CD4-positive, alpha-beta T cell treated with Interleukin-6 for 4 hours (primary cell): Measurements from ENCODE around the gene NSD2.
"Not testable (repeated sequence)": the region's sequence is repeated elsewhere in the genome, so short reads cannot be mapped to it uniquely, and the experiment has no call there.

ENCODE experiments used
- DNase-seq: peaks from one replicate; pipeline ENCODE4 v3.0.0-alpha.2; 2020; ENCODE audit warnings: mixed read lengths

The NSD2 gene

GRCh38 chr4:1987296-1987695, 116.1 kb downstream of the NSD2 start:
- no peak for DNase-seq

DNA sequence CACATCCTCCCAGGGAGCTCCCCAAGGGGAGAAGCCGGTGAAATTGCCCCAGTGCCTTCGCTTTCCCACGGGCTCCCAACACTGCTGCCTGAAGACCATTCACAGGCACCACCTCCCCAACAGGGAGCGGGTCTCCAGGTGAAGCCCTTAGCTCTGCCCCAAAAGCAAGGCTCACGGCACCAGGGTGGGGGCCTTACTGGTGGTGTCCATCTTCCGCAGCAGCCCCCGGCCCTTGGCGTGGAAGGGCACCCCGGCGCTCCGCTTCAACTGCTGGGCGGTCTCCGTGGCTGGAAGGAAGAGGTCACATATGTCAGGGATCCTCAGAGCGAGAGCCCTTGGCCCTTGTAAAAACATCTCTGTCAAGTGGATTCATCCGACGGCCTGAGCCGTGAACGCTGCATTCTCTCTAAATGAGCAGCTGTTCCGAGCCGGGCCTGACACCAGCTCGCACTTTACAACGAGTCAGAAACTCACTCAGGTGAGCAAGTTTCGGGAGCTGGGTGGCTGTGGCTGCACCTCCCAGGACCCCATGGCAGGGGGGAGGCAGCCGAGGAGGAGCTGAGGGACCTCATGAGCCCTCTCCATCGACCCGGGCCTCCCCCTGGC, 116.6 kb downstream of the NSD2 start:
- no peak for DNase-seq

DNA sequence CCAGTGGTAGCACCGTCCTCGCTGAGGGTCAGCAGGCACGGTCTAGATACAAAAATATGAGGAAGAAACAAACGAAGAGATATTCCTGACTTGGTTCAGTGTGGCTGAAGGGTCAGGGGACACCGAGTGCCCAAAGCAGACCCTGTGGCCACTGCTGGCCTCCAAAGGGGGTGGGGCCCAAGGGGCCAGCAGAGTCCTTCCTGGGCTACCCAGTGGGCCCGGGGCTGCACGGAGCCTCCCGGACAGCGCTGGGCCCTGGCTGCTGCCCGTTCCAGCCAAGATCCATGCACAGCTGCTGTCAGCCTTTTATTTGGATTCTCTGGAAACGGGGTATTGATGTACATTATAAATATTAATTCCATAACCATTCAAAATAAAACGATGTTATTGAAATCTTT, 117.1 kb downstream of the NSD2 start:
- DNase-seq: no peak

- DNase-seq: no peak
Observed at GRCh38 chr4:1989533-1990347, 118.5 kb downstream of the NSD2 start.

DNA sequence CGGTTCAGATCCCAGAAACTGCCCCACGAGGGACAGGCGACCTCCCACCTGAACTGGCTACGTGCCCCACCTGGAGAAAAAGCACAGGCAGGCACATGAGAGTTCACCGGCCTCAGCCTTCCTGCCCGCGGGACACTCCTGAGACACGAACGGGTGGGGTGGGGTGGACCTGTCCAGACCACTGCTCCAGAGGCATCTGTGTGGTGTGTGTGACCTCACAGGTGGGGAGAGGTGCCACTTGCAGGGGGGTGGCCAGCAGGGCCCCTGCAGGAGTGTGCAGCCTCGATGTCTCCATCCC, 119.1 kb downstream of the NSD2 start:
- DNase-seq: no peak

- DNase-seq: no peak
Observed at GRCh38 chr4:1990676-1991075, 119.5 kb downstream of the NSD2 start.

DNA sequence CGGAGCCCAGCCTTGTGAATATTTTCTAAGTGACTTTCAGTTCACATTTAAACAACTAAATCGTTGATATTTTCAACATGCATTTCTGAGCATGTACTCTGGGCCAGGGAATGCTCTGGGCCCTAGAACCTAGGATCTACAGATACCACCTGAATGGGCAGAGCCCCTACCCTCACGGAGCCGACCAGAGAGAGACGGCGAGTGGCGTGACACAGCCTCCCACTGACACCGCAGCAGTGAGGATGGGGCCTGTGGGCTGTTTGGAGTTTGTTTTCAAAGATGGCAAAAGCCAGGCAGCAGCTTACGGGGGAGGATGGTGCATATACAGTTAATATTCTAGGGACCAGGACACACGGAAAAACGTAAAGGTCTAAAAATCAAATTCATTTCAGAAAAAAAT, 119.9 kb downstream of the NSD2 start:
- DNase-seq: no peak

GRCh38 chr4:1991596-1992434, 120.6 kb downstream of the NSD2 start:
- DNase-seq: no peak

- no peak for DNase-seq
Observed at GRCh38 chr4:1992468-1993168, 121.4 kb downstream of the NSD2 start.

GRCh38 chr4:1993169-1993516, 122.0 kb downstream of the NSD2 start:
- DNase-seq: no peak

GRCh38 chr4:1993718-1994516, 122.7 kb downstream of the NSD2 start:
- DNase-seq: not testable (repeated sequence)

- DNase-seq: no peak
Observed at GRCh38 chr4:1994938-1995337, 123.7 kb downstream of the NSD2 start.

DNA sequence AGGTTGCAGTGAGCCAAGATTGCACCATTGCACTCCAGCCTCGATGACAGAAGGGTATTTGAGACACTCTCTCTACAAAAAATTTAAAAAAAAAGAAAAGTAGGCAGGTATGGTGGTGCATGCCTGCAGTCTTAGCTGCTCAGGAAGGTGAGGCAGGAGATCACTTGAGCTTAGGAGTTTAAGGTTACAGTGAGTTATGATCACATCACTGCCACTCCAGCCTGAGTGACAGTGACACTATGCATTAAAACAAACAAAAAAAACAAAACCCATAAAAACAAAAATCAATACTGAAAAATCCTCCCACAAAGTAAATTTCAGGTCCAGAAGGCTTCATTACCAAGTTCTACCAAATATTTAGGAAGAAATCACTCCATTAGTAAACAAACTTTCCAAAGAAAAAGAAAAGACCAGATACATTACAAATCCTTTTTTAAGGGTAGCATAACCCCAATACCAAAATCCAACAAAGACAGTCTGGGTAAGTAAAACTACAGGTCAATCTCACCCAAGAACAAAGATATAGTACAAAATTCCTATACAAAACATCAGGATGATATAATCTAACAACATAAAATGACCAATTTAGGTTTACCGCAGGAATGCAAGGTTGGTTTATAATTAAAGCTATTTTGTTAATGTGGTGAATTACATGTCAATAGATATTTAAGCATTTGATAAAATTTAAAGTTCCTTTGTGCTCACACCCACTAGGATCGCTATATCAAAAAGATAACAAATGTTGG, 125.8 kb downstream of the NSD2 start:
- no peak for DNase-seq

DNA sequence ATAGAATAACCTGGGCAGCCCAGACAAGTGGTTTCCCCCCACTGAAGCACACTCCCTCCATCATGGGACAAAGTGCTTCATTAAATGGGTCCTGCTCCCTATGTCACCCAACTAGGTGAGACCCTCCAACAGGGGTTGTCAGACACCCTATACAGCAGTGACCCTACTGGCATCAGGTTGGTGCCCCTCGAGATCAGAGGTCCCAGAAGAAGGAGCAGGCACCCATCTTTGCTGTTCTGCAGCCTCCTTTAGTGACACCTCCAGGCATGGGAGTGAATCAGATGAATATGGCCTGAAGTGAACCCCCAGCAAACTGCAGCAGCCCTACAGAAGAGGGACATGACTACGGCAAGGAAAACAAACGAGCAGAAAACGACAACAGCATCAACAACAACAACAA, 126.5 kb downstream of the NSD2 start:
- DNase-seq: no peak

DNA sequence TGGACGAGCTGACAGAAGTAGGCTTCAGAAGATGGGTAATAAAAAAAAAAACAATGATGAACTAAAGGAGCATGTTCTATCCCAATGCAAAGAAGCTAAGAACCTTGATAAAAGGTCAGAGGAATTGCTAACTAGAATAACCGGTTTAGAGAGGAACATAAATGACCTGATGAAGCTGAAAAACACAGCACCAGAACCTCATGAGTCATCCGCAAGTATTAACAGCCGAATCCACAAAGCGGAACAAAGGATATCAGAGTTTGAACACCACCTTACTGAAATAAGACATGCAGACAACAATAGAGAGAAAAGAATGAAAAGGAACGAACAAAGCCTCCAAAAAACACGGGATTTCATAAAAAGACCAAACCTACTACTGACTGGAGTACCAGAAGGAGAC, 127.1 kb downstream of the NSD2 start:
- no peak for DNase-seq

GRCh38 chr4:1999308-1999707, 128.1 kb downstream of the NSD2 start:
- not testable (repeated sequence) for DNase-seq

DNA sequence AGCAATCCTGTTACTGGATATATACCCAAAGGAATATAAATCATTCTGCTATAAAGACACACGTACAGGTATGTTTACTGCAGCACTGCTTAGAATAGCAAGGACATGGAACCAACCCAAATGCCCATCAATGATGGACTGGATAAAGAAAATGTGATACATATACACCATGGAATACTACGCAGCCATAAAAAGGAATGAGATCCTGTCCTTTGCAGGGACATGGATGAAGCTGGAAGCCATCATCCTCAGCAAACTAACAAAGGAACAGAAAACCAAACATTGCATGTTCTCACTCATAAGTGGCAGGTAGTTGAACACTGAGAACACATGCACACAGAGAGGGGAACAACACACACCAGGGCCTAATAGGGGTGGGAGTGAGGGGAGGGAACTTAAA, 132.2 kb downstream of the NSD2 start:
- not testable (repeated sequence) for DNase-seq

DNA sequence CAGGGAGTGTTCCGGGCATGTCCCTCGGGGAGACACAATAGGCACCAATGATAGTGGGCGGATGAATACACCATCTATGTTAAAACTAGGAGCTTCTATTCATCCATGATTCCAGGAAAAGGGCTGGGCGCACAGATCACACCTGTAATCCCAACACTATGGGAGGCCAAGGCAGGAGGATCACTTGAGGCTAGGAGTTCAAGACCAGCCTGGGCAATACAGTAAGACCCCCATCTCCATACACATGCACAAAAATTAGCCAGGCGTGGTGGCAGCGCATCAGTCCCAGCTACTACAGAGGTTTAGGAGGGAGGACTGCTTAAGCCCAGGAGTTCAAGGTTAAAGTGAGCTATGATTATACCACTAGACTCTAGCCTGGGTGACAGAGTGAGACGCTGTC, 135.2 kb downstream of the NSD2 start:
- DNase-seq: no peak

DNA sequence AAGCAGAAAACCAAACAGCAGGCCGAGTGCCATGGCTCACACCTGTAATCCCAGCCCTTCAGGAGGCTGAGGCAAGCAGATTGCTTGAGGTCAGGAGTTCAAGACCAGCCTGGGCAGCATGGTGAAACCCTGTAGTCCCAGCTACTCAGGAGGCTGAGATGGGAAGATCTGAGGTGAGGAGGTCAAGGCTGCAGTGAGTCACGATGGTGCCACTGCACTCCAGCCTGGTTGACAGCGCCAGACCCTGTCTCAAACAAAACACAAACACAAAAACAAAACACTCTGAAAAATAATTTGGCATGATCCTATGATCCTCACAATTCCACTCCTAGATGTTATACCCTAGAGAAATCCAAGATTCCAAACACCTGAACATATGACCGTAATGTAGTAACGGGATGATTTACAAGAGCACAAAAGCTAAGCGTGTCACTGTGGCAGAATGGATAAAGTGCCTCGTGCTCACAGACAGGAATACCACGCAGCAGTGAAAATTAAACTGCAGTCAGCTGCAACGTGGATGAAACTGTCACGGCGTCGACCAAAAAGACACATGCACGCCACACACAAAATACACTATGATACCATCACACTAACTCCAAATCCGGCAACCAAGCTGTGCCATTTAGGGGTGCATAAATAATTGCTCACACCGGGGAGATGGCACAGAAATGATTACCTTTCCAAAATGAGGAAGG, 135.9 kb downstream of the NSD2 start:
- DNase-seq: no peak

DNA sequence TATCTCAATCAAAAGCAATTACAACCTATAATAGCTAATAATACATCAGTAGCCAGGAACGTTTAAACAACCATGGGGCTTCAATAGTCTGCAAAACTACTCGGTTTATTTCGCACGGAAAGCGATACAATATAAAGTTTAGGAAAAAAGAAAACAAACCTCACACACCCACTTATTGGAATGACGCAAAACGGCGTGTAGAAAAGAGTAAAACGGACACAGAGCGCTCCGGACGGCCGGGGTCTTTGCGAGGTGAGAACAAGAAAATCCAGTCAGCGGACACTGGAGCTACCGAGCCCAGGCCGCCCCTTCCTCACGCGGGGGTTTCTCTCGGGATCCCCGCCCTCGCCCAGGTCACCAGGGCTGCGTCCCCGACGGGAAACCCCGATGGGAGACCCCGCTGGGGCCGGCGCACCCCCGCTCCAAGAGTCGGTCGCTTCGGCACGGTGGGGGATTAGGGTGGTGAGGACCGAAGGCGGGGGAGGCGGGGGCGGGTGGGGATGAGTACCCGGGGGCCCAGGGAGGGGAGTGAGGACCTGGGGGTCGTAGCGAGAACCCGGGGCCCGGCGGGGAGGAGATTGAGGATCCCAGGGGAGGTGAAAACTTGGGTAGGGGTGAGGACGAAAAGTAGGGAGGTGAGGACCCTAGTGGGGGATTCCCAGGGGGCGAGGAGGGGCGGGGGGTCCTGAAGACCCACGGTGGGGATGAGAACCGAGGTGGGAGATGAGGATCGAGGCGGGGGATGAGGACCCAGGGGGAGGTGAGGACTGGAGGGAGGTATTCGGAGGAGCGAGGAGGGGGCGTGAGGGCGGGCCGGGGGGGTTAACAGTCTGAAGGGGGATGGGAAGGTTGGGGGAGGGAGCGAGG, 136.8 kb downstream of the NSD2 start:
- DNase-seq: no peak

- DNase-seq: no peak
Observed at GRCh38 chr4:2008671-2008920, 137.4 kb downstream of the NSD2 start.
